HFFc6 (cell line): Measurements from ENCODE around the gene OPCML. TPM values are rescaled to one million over a fixed set of nuclear protein-coding genes. Genes with fewer than 3 reads are reported as not detected.

ENCODE experiments used
- DNase-seq: peaks from one replicate; pipeline ENCODE4 v3.0.0-alpha.2; 2018
- H3K27ac Mint-ChIP-seq: 2 replicates; pipeline ENCODE4 v1.8.0; 2020; ENCODE audit warnings: mild to moderate bottlenecking, mixed read lengths
- H3K27me3 Mint-ChIP-seq: 2 replicates; pipeline ENCODE4 v1.8.0; 2021; ENCODE audit warnings: mild to moderate bottlenecking, moderate library complexity, mixed read lengths; ENCODE audit not compliant: insufficient read depth
- H3K36me3 Mint-ChIP-seq: 2 replicates; pipeline ENCODE4 v1.8.0; 2021; ENCODE audit warnings: low read depth, mixed read lengths
- H3K4me1 Mint-ChIP-seq: 2 replicates; pipeline ENCODE4 v1.8.0; 2020; ENCODE audit warnings: low read depth, mixed read lengths
- H3K4me3 Mint-ChIP-seq: 2 replicates; pipeline ENCODE4 v1.8.0; 2020; ENCODE audit warnings: mild to moderate bottlenecking, moderate library complexity, mixed read lengths
- H3K9me3 Mint-ChIP-seq: 2 replicates; pipeline ENCODE4 v1.8.0; 2020; ENCODE audit warnings: mild to moderate bottlenecking, mixed read lengths
- total RNA-seq, 6 experiments: library from RNA; stranded (reverse); fragmentation: NEBNext Ultra II Directional; extraction: Animal tissue kit (Norgen Biotek cat#: 25700); gene quantifications; 2 replicates in 1 of 6; 3 replicates in 5 of 6; pipeline ENCODE4 v1.2.3, GENCODE V29; 2021
- TF ChIP-seq, protein P1 (sequence below): fragments of 200-600 bp; sonication (generic); IDR thresholded peaks from 2 replicates; pipeline ENCODE4 v1.5.0; 2021; ENCODE audit warnings: antibody characterized with exemption, mild to moderate bottlenecking

Gene OPCML
- total RNA-seq, 6 experiments from 2014 or later = 0.11 to 1.7 (median 0.33) TPM

DNA sequence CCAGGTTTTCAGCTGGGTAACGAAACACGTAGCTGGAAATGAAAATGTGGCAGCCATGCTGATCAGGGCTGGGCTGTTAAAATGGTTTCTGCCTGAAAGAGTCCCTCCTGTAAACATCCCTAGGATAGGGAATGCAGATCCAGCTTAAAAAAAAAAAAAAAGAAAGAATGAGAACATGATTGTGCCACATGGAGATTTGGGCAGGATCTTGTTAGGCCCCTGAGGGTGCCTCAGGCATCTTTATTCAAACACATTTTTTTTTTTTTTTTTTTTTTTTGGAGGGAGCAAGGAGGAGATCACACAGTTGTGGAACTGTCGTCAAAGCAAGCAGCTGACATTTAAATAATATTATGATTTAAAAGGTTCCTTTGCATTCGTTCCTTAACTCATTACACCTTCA lies 900.3 kb downstream of the OPCML start:
- TF ChIP-seq, protein P1, sequence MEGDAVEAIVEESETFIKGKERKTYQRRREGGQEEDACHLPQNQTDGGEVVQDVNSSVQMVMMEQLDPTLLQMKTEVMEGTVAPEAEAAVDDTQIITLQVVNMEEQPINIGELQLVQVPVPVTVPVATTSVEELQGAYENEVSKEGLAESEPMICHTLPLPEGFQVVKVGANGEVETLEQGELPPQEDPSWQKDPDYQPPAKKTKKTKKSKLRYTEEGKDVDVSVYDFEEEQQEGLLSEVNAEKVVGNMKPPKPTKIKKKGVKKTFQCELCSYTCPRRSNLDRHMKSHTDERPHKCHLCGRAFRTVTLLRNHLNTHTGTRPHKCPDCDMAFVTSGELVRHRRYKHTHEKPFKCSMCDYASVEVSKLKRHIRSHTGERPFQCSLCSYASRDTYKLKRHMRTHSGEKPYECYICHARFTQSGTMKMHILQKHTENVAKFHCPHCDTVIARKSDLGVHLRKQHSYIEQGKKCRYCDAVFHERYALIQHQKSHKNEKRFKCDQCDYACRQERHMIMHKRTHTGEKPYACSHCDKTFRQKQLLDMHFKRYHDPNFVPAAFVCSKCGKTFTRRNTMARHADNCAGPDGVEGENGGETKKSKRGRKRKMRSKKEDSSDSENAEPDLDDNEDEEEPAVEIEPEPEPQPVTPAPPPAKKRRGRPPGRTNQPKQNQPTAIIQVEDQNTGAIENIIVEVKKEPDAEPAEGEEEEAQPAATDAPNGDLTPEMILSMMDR = no peak
- Mint-ChIP-seq H3K27ac (peak overlapping the region; percentile 98), H3K27me3 (no peaks in the 10 kb centered on the region), H3K36me3 (0 out of 2 replicates have a peak, but pooled peaks cover 5% of the 10 kb centered on the region), H3K4me1 (peaks cover 38% of the 10 kb centered on the region), H3K4me3 (peak overlapping the region; percentile 66), H3K9me3 (no peaks in the 10 kb centered on the region)
- peak; percentile 7 for DNase-seq

DNA sequence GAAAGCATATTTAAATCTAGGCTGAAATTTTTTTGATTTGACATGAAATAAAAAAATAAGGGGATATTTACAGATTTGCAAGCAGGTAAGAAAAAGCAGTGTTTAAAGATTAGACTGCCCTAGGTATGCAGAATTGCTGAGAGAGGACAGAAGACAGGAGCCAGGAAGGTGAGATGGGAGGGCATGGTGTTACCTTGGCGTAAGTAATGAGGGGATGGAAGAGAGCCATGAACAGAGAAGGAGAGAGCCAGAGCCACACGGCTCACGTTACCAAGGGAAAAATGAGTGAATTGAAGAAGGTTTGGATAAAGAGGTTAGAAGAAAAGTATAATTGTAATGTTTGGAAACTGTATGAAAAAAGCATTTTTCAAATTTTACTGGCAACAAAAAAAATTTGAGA lies 904.3 kb downstream of the OPCML start:
- no peaks in the 10 kb centered on the region for H3K36me3 Mint-ChIP-seq
- TF ChIP-seq, protein P1 = no peak

GRCh38 chr11:132626446-132626845 lies 905.9 kb downstream of the OPCML start:
- no peak for DNase-seq
- H3K27me3 Mint-ChIP-seq = no peaks in the 10 kb centered on the region
- TF ChIP-seq, protein P1 = no peak
- no peak overlapping the region for H3K27ac Mint-ChIP-seq
- no peaks in the 10 kb centered on the region for H3K36me3 Mint-ChIP-seq
- H3K4me3 Mint-ChIP-seq = no peak overlapping the region
- peaks cover 9% of the 10 kb centered on the region for H3K4me1 Mint-ChIP-seq
- no peaks in the 10 kb centered on the region for H3K9me3 Mint-ChIP-seq

More for the DNA sequence above, 904.3 kb downstream of the OPCML start:
- Mint-ChIP-seq H3K9me3 (no peaks in the 10 kb centered on the region), H3K4me3 (no peak overlapping the region), H3K27ac (no peak overlapping the region), H3K4me1 (peaks cover 14% of the 10 kb centered on the region), H3K27me3 (no peaks in the 10 kb centered on the region)
- DNase-seq = no peak

DNA sequence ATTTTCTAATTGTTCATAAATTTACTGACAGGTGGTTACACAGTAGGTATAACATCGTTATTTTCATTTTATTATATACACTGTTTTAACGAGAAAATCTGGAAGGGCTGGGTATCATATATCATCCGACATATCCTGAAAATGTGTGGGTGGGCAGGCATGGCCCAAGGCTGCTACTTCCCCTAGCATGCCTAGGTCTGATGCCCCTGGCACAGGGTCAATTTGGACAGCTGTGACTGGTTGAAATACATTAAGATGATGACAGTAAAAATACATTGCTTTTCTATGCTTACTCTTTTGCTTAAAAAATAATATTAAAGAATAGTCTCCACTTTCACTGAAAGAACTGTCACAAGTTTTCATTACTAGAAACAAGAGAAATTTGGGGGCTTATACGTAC lies 908.8 kb downstream of the OPCML start:
- Mint-ChIP-seq H3K36me3 (no peaks in the 10 kb centered on the region), H3K9me3 (no peaks in the 10 kb centered on the region)

GRCh38 chr11:132621976-132622580 lies 910.2 kb downstream of the OPCML start:
- no peaks in the 10 kb centered on the region for H3K27me3 Mint-ChIP-seq
- no peak overlapping the region for H3K27ac Mint-ChIP-seq
- TF ChIP-seq, protein P1 = no peak
- no peak overlapping the region for H3K4me3 Mint-ChIP-seq
- H3K4me1 Mint-ChIP-seq = peaks cover 13% of the 10 kb centered on the region
- H3K36me3 Mint-ChIP-seq = no peaks in the 10 kb centered on the region
- H3K9me3 Mint-ChIP-seq = no peaks in the 10 kb centered on the region
- DNase-seq = no peak

More for the DNA sequence above, 908.8 kb downstream of the OPCML start:
- H3K27ac Mint-ChIP-seq = no peak overlapping the region
- no peak for DNase-seq
- H3K4me1 Mint-ChIP-seq = peaks cover 13% of the 10 kb centered on the region
- no peak overlapping the region for H3K4me3 Mint-ChIP-seq
- H3K27me3 Mint-ChIP-seq = no peaks in the 10 kb centered on the region
- TF ChIP-seq, protein P1 = no peak
